ENCODE measurements around the gene MCM3AP.

The MCM3AP gene

DNA sequence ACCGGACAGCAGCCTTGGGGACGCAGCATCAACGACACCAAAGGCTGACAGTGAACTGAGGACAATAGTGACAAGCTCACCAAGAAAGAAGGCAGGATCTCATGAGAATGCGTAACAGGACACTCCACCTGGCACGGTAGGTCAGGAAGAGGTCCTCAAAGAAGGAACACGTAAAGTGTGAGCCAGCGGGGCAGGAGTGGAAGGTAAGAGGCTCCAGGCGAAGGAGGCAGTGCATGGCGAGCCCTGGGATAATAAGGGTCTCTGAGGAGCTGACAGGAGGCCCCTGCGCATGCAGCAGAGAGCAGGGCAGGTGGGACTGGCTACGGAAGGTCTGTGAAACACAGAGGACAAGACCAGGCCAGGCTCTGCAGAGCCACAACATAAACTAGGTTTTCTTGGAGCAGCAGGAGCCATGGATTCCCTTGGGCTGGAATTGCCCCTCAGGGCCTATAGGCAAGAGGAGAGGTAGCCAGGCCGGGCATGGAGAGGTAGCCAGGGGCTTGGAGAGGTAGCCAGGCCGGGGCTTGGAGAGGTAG, 65.1 kb downstream of the MCM3AP start:
- DNase-seq (ENCODE audit: insufficient read length, low spot score): no peak

DNA sequence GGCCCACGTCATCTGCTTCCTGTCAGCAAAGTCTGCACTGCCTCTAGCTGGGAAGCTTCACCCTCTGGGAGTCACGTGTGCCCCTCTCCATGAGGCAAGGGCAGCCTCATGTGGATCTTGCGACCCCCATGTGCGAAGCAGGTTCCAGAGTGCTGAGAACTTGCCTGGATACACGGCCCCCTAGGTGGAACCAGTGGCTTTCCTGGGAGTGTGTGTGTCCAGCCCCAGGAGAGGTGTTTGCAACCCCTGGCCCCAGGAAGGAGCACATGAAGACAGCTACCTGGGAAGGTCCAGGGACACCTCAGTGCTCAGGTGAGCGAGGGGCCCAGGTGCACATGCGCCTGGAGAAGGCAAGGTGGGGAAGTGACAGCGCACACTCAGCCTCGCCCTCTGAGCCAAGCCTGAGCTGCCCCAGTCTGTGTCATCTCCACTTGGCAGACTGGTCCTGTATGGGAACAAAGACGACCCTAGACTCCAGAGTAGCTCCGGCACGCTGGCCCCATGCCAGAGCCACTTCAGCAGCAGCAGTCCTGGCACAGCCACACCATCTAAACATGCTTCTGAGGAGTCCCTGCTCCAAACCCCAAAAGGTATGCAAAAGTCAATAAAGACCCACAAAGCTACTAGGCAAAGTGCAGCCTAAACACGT, 65.7 kb downstream of the MCM3AP start:
- DNase-seq (ENCODE audit: insufficient read length, low spot score) (no peak), FAIRE-seq (no peak)

More for the DNA sequence above, 65.1 kb downstream of the MCM3AP start:
- FAIRE-seq: no peak

DNA sequence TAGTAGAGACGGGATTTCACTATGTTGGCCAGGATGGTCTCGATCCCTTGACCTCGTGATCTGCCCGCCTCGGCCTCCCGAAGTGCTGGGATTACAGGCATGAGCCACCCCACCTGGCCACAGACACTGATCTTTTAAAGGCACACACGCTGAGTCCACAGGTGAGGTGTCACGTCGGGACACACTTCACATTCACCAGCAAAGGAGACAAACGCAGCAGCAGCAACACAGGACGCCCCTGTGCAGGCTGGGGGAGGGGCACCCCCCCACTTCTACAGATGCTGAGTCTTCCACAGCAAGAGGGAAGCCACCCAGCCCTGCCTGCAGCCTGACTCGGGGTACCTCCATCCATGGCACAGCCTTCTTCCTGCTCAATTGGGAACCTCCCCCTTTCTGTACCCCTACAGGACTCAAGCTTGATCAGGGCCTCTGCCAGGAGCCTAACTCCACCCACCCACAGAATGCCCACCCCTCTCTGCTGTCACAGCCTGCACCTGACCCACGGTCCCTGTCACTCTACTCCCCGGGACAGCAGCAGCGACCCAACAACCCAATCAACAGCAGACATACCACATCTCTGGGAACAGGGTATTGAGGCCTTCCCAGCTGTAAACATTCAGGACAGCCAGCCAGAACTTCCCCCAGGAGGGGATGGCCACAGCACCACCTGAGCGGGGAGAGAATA, 66.4 kb downstream of the MCM3AP start:
- DNase-seq (ENCODE audit: insufficient read length, low spot score) (no peak), FAIRE-seq (no peak)

DNA sequence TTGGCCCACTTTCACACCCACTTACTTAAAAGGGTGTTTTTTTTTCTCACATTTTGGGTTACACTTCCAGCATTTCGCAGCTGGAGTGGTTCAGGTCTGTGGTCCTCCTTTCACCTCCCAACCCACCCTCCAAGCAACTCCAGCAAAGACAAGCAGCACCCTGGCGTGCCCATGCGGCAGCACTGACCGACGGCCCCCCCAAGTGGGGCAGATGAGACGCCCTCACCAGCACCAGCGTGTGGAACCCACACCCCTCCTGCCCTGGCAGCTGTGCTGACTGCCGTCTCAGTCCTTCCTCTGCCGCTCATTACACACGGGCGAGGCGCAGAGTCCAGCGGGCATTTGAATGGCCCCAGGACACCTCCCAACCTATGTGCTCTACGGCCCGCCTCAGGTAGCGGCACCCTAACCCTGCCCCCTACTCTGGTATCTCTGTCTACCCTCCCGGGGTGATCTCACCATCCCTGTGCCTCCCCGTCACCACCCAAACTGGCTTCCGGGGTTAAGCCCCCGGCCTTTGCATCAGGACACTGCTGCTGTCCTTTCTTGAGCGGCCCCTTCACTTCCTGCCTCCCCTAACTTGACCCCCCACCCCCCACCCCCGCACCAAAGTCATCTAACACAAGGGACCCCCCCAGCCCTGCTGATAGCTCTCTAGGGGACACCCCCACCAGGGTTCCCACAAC, 67.8 kb downstream of the MCM3AP start:
- DNase-seq (ENCODE audit: insufficient read length, low spot score) (no peak), FAIRE-seq (no peak)

DNA sequence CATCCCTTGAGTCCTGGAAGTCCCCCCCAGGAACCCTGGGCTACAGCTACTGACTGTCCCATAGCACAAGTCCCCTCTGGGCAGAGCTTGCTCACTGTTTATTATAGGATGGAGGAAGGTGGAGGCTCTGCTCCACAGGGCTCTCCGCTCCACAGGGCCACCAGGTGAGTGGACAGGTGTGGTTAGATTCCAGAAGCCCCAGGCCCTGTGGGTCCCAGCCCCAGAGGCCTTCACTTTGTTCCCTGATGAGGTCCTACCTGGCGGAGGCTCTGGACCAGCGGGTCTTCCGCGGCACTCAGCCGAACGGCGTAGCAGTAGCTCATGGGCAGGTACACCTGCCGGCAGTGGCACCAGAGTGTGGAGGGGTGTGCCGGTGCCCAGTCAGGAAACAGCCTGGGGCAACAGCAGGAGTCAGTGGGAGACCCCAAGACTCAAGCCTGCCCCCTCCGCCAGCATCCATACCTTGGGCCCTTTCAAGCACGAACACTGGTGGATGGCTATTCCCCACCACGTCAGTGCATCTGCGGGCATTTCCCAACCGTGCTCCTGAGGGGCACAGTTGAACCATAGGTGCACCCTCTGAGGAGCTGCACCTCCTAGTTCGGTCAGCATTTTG, 69.2 kb downstream of the MCM3AP start:
- DNase-seq (ENCODE audit: insufficient read length, low spot score): no peak
- FAIRE-seq: no peak

DNA sequence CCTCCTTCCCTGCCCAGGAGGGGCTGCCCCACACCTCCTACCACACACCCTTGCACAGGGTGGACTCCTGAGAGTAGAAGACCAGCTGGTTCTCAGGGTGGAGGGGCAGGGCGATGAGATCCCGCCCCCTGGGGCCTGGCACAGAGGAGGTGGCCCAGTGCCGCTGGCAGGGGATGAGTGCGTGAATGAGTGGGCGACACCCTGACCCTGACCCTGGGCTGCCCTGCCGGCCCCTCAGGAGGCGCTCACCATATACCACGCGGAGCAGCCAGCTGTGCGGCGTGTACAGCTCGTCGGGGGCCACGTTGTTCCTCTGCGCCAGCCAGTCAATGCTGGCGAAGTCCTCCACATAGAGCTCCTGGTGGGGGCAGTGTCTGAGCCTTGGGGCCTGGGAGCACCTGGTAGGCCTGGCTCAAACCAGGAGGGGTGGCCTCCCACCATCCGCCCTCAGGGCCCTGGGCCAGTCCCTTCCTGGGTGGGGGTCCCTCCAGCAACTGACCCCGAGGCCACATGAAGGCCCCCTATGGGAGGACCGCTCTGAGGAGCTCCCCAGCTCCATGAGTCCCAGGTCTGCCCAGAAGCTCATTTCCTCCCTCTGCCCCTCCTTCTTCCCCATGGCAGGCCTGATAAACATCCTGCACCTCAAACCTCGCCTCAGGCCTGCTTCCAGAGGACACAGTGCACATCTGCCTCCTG, 69.8 kb downstream of the MCM3AP start:
- DNase-seq (ENCODE audit: insufficient read length, low spot score) (no peak), FAIRE-seq (no peak)

DNA sequence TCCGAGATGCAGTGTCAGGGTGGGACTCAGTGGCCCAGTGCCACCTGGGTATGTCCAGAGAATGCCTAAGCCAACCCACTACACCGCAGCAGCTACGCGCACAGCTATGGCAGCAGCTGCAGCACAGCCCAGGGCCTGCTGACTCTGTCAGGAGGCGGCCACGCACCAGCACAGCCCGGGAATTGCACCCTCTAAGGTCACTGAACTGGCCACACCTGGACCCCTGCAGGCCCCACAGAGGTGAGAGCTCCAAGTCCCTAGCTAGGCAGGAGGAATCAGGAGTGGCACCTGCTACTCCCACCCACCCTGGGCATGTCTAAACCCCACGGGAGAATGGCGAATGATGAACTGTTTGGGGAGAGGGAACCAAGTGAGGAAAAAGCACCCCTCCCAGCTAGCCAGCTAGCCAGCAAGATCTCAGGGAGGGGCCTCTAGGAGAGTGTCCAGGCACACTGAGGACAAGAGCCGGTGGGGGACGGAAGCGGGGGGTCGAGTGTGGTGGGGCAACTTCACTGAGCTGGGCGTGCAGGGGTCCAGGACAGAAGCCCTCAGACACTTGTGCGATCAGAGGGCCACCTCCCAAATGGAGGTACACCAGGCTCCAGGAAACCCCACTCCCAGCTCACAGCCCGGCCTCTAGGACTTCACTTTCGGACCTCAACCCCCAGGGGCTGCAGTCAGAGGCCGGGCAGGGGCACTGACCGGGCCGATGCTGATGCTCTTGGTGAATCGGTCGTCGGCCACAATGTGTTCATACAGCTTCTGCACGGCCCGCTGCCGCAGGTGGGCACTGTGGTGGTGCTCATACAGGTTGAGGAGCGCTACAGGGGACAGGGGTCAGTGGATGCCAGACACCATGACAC, 70.7 kb downstream of the MCM3AP start:
- DNase-seq (ENCODE audit: insufficient read length, low spot score) (no peak), FAIRE-seq (no peak)

DNA sequence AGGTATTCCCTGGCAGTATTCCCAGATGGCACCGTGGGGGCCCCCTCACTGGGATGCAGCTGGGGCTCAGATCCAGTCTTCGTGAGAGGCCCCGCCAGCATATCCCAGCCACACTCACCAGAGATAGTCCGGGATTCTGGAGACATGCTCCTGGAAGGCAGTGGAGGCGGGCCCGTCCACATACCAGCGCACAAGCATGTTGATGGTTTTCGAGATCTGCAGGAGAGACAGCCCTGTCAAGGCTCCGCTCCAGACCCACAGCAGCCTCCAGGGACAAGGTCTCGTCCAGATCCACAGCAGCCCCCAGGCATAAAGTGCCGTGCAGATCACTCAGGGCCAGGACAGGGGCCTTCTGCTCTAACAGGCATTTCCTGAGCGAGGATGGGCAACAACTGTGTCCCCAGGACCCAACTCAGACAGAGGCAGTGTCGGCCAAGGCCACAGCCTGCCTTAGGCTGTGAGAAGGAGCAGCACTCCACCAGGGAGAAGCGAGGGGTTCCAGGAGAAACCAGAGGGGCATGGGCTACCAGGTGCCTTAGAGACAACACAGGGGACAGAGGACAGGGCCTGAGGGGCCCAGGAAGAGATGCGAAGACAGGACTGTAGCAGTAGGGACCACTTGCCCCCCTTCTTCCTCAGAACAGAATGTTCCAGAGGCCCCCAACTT, 71.7 kb downstream of the MCM3AP start:
- no peak for DNase-seq (ENCODE audit: insufficient read length, low spot score)
- no peak for FAIRE-seq

DNA sequence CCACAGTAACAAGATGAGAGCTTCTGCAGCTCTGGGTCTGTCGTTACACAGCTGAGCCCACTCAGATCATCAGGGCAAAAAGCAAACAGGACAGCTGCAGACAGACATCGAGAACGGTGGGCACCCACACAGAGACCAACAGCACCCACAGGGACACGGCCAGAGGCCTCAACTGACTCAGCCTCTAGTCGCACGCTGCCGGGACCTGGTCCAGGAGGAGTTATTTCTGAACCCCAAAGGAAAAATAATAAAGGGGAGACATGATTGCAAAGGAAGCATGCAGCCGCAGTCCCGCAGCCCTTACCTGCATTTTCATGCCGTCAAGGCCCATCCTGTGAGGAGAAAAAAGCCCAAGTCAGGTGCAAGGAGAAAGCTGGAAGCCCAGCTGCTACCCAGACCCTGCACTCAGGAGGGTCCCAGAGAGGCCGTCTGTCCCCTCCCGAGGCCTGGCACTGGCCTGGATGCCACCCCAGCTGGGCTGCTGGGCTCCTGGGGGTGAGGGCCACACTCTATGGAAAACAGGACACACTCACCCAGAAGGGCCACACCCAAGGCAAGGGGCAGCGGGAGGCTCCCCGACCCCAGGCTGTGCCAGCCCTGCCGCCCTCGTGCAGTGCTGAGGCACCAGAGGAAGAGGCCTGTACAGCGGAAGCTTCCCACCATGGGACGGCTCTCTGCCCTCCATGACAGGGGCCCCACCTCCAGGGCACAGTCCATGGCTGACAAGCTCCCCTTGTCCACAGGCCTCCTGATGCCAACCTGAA, 72.5 kb downstream of the MCM3AP start:
- no peak for FAIRE-seq
- DNase-seq (ENCODE audit: insufficient read length, low spot score): no peak

DNA sequence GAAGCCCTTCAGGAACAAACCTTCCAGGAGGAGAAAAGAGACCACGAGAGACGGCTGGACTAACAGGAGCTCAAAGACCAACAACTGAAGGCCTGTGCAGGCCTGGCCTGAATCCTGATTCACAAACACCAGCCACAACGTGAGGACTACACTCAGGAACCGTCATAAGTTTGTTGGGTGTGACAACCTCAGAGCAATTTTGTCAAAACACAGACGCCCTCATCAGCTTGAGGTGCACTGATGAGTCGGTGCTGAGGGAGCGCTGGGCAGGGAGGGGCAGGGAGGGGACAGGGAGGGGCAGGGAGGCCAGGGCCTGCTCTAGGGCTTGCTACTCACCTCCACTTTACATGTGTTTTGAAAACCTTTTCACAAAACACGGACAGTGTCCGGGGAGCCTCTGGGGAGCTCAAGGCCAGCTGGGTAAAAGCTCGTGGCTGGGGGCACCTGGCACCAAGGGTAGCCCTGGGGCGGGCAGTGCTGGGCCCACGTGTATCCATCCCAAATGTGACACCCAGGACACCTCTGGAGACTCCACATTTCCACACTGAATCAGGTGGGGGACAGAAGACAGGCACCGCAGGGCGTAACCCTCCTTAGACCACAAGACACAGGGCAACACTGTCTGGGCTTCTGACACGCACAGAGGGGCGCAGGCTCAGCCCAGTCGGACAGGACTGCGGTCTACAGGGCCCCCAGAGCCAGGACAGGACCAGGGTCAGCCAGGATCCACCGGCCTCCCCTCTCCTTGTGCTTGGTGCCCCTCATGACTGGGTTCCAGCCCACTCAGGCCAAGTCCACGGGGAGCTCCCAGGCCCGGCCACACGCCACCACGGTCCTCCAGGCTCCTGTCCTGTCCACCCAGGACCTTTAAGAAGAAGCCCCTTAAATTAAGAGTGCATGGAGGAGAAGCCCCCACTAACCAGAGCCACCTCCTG, 73.4 kb downstream of the MCM3AP start:
- DNase-seq (ENCODE audit: insufficient read length, low spot score): no peak
- no peak for FAIRE-seq

DNA sequence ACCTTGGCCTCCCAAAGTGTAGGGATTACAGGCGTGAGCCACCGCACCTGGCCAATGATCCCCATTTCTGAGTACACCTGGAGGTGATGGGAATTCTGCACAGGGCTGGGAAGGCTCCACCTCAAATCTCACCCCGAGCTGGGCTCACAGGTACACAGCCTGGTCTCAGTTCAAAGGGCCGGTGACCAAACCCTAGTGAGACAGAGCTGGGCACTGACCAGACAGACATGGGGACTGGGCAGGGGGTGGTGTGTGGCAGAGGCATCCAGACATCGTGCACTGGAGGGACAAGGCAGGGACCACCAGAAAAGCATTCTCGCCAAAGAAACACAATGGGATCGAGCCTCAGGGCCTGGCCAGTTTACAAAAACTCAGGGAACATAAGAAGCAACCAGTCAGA, 74.0 kb downstream of the MCM3AP start:
- no peak for DNase-seq (ENCODE audit: insufficient read length, low spot score)
- no peak for FAIRE-seq

DNA sequence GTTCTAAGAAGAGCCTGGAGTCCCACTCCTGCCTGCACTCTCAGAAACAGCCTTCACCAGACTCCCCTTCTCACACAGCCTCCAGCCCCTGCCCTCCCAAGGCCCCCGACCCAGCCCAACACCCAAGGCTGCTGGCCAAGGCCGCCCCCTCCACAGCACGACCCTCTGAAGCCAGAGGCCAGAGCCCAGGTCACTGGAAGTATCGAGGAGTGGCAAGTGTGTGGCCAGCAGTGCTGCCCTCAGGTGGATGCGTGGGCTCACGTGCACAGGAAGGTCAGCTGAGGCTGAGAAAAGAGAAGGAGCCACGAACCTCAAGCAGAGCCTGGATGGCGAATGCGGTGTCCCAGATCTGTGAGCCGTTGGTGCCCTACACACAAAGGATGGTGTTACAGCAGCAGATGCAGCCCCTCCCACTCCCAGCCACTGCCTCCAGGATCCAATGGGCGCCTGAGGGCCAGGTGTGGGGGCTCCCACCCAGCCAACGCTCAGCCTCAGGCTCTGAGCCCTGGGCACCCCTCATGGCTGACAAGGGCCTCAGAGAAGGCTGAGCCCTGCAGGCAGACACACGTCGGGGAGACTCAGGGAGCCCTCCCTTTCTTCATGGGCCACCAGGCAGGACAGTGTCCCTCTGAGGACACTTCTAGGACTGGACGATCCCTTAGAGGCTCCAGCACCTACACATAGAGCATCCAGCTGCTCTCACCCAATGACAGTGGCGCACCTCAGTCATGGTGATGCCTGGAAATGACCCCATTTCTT, 74.9 kb downstream of the MCM3AP start:
- DNase-seq (ENCODE audit: insufficient read length, low spot score) (no peak), FAIRE-seq (no peak)

DNA sequence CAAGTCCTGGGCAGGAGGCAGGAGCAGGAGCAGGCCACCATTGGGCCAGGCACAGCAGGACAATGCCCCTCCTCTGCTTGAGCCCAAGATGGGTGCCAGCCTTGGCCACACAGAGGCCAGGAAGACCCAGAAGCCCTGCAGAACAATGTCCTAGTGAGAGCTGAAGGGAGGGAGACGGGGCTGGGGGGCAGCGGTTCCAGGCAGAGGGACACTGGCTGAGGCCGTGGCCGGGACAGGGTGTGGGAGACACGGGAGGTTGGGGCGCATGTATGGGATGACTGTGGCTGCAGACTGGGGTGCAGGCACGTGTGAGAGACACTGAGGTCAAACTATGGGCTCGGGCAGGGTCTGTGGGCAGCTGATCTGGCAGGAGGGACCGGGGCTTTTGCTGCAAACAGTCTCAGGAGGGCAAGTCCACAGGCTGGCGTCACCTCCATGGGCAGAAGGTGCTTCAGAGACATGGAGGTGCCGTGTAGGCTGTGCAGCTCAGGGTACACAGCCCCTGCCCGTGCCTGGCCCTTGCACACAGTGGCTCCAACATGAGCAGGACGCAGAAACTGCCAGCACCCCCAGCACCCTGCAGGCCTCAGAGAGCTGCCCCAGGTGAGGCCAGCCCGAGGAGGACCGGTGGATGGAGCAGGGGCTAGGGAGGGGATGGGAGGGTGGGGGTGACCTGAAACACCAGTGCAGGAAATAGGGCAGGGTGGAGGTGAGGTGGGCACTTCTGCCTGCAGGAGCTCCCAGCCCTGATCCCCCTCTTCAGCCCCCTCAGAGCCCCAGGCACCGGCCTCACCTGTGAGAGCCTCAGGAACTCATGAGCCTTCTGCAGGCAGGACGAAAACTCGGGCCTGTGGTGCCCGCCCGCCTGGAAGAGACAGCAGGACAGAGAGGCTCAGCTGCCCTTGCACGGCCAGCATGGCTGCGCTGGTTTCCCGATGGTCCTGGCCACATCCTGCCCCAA, 76.4 kb downstream of the MCM3AP start:
- no peak for FAIRE-seq

DNA sequence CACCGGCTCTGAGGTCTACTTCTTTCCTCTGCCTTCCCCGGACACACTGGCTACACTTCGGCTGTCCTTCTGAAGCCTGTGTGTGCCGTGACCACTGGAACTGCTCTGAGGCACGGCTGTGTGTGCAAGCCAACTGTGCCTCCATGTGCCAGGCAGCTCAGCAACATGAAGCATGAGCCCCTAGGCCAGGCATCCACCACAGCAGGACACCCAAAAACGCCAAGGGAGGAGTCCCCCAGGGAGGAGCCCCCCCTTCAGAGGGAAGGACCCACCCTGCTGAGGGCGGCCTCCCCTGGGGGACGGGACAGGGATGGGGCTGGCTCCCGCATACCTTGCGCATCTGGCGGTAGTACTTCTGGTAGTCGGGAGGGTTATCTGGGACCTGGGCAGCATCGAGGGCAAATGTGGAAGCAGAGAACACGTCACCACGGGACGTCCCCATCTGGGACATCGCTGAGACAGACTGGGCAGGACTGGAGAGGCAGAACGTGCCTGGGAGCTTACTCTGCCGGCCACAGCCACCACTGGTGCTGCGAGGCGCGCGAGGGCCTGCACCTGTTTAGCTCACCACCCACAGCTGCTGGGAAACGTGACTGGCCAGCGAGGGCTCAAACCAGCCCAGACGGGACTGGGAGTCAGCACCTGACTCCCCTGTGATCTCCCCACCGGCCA, 77.4 kb downstream of the MCM3AP start:
- DNase-seq (ENCODE audit: insufficient read length, low spot score): no peak
- FAIRE-seq: no peak

More for the DNA sequence above, 76.4 kb downstream of the MCM3AP start:
- DNase-seq (ENCODE audit: insufficient read length, low spot score): no peak

Data from GM19239 (cell line).